ENCODE results near the gene DDR2.
"Not testable (repeated sequence)": the region's sequence is repeated elsewhere in the genome, so short reads cannot be mapped to it uniquely, and the experiment has no call there.

The DDR2 gene

GRCh38 chr1:162632217-162632666, at the start of gene DDR2:
Gene DDR2 (plus strand): TSS chr1:162632464. CDS start chr1:162719064, 86,600 bp downstream.
- peak; percentile 84 for DNase-seq (ENCODE audit: low spot score)

DNA sequence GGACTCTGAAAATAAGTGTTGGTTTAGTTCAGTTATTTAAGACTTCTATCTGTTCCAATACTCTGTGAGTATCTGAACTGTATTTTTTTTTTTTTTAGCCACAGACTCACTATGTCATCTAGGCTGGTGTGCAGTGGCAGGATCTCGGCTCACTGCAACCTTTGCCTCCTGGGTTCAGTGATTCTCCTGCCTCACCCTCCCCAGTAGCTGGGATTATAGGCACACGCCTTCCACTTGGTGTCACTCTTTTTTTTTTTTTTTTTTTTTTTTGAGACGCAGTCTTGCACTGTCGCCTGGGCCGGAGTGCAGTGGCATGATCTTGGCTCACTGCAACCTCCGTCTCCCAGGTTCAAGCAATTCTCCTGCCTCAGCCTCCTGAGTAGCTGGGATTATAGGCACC, 49.4 kb upstream of the DDR2 start:
- DNase-seq (ENCODE audit: low spot score), result not testable (repeated sequence)

GRCh38 chr1:162585101-162585500, 47.2 kb upstream of the DDR2 start:
- not testable (repeated sequence) for DNase-seq (ENCODE audit: low spot score)

GRCh38 chr1:162587347-162587746, 44.9 kb upstream of the DDR2 start:
- no peak for DNase-seq (ENCODE audit: low spot score)

DNA sequence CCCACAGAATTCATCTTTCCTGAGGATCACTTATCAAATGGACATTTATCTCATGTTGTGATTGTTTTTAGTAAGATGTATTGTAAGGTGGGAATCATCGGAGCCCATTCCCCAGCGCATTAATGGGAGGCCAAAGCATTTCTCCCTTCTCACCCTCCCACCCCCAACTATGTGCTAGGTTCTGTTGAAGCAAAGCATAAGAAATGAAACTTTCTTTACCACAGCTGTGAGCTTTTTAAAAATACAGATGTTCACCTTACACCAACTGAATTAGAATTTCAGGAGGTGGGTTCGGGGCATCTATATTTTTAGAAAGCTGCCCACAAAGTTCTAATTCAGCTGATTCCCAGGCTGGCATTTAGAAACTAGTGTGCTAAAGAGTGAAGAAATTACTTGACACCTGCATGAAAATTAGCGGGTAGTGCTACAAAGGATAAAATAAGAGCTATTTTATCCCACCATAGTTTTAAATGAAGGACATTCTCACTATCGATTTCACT, 44.5 kb upstream of the DDR2 start:
- DNase-seq (ENCODE audit: low spot score), result no peak

DNA sequence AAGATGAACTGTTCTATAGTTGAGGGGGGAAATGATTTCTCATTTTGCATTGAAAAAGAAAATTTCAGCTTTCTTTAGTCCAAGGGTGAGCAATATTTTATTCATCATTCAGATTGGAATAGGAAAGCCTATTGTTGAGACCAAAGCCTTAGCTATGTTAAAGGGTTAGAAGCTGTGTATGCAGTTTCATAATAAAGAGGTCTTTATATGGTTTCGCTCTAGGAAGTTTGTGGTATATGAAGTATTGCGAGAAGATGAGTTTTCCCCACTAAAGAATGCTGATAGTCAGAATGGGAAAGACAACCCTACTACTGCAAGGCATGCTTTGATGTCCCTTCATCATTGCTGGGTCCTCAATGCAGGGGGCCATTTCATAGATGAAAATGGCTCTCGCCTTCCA, 42.2 kb upstream of the DDR2 start:
- DNase-seq (ENCODE audit: low spot score), result no peak

- DNase-seq (ENCODE audit: low spot score), result no peak
Measured at GRCh38 chr1:162590686-162591085, 41.6 kb upstream of the DDR2 start.

DNA sequence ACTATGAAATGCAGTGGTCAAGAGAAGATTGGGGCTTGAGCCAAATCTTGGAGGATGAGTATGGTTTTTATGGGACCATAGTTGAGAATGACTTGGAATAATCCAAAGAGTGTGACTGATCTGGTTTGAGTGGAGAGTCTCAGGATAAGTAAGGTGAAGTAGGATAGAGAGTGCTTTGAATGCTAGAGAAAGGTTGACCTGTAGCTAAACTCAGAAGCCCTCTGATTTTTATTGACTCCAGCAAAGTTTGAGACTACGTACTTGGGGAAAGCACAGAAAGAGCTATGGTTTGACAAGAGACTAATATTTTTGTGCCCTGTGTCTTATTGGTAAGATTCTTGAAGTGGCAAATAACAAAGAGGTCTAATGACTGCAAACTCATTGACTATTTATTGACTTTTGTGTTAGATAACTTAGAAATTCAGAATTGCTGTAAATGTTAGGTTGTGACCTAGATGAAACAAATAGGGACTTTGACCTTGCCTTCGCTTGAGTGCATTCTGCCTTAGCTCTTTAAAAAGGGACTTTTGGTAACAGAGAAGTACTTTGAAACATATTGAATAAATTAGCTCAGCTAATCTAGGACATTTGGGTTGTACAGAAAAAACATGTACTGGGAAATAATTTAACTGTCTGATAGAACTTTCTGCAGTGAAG, 35.6 kb upstream of the DDR2 start:
- DNase-seq (ENCODE audit: low spot score), result no peak

DNA sequence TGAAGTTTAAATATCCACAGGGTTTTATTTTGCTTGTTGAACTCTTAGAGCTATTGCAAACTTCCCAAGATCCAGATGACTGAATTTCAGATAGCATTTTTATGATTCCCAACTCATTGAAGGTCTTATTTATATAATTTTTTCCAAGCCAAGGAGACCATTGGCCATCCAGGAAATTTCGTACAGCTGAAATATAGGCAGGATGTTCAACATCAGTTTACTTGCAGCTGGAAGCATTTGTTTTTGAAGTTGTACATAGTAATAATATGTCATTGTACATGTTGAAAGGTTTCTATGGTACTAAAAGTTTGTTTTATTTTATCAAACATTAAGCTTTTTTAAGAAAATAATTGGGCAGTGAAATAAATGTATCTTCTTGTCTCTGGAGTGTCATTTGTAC, 32.8 kb upstream of the DDR2 start:
- no peak for DNase-seq (ENCODE audit: low spot score)

- not testable (repeated sequence) for DNase-seq (ENCODE audit: low spot score)
Measured at GRCh38 chr1:162603117-162603516, 29.1 kb upstream of the DDR2 start.

GRCh38 chr1:162605225-162605927, 26.9 kb upstream of the DDR2 start:
- no peak for DNase-seq (ENCODE audit: low spot score)

DNA sequence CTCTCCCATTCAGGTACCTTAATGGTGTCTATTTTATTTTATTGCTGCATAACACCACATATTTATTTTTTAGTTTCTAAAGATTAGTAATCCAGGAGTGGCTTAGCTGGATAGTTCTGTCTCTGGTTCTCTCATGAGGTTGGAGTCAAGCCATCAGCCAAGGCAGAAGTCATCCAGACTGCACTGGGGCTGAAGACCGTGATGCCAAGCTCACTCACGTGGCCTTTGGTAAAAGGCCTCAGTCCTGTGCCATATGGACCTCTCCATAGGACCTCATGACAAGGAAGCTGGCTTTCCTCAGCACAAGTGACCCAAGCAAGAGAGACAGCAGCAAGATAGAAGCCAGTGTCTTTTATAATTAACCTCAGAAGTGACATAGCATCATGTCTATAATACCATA, 23.0 kb upstream of the DDR2 start:
- no peak for DNase-seq (ENCODE audit: low spot score)

DNA sequence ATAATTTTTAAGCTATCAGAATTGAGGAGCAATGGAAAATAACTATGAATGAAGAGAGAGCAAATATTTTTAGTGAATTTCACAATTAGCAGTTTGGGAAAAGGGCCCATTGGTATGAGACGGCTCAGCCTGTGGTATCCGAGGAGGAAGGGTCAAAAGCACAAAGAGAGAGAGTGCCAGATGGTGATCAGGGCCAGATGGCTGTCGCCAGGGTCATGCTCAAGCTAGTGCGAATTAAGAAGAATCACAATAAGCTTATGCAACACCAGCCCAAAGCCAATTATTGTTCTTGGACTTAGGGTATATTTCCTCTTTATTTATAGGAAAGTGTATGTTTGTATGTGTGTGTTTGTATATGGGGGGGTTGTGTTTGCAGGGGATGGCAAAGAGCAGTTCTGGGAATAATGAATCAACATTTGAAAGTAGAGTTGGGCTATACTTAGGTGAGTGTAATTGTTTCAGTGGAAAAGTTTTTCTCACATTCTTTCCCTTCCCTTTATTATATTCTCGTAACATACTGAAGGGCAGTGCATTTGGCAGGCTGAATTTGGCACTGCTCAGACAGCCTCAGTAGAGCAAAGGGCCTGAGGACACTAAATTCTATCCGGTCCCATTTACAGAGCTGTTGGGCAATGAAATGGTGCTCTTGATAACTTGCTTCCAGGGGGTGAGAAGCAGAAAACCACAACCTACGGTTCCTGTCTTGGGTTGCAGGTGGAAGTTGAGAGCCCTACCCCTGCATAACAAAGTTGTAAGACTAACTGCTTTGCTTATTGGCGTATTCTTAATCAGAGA, 19.5 kb upstream of the DDR2 start:
- no peak for DNase-seq (ENCODE audit: low spot score)

DNA sequence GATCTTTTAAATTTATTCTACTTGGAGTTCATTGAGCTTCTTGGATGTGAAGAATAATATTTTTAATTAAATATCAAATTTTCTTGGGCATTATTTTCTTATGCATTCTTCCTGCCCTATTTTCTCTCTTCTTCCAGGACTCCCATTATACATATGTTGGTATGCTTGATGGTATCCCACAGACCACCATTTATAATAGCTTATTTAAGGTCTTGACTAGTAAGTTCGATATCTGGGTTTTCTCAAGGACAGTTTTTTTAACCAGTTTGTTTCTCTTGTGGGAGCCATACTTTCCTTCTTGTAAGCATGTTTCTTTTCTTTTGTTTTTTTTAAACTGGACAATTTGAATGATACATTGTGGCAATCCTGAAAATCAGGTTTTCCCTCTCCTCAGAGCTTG, 15.4 kb upstream of the DDR2 start:
- DNase-seq (ENCODE audit: low spot score), result no peak

DNA sequence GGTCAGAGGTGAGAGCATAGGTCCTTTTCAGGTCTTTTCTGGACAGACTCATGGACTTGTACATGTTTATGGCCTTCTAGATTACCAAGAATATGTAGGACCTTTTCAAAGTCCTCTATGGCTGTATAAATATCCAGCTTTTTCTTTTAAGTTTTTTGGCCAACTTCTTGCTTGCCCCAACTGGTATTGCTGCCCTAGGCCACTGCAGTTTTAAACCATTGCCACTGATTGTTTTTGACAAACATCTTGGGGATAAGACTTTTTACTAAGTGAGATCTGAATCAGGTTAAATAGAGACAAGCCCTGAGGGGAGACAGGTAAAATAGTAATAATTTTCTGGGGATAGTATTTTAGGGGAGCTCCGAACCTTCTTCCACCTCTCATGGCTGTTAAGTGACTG, 14.8 kb upstream of the DDR2 start:
- no peak for DNase-seq (ENCODE audit: low spot score)

DNA sequence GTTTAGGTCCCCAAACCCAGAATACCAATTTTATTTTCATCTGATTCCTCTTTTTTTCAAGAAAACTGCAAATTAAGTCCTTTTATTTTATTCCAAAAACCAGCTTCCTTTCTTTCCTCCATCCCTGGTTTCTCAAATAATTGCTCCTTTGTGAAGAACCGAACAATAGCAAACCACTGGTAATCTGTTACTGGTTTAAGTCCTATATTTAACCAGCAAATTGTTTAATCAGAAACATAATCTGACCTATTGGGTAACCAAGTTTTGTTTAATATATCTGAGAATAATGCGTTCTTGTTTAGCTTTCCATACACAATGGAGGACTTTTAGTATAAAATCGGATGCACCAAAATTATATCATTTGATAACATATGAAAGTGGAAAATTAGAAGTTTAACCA, 13.2 kb upstream of the DDR2 start:
- DNase-seq (ENCODE audit: low spot score), result no peak

DNA sequence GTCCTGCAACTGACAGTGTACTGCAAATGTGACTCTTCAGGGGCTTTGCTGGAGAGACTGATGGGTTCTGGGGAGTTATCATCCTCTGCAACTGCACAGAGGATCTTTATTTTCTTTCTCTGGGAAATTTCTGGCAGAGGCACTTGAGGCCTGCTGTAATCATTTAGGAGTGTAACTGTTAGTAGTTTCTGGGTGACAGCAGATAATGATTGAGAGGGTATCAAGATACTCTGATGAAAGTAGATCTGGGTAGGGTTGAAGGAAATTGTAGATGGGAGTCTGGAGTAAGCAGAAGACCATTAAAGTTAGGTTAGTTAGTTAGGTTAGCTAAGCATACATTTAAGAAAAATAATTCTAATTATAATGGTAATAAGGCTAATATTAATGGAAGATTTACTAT, 11.0 kb upstream of the DDR2 start:
- no peak for DNase-seq (ENCODE audit: low spot score)

DNA sequence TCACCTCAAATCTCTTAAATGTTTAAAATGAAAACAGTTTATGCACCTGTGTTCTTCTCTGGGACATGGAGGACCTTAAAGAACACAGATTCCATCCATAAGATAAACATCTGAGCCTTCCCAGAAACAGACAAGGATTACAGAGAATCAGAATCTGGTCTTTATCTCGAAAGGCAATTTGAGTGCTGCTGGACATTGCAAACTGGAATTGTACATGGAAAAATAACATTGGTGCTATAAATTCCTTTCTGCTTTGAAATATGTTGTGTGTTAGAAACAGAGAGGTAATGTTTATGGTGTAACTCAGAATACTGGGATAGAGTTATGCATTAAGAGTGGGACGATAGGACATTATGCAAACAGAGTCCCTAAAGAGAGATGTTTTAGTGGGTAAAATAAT, 6.6 kb upstream of the DDR2 start:
- no peak for DNase-seq (ENCODE audit: low spot score)

DNA sequence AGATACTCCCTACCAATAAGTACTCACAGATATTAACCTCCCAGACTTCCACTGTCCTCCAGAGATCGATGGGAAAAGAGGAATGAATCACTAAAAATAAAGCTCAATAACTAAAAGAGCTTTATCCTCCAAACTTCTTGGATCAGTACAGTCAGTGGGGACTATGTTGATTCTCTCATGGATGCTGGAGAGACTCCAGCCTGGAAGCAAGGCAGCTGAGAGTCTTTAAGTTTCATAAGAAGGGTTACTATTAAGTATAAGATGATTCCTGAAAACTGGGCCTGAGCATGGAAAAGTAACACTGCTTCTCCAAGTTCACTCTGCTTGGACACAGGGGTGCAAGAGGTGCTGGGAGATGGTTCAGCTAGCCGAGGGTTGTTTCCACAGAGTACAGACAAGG, 6.2 kb upstream of the DDR2 start:
- no peak for DNase-seq (ENCODE audit: low spot score)

DNA sequence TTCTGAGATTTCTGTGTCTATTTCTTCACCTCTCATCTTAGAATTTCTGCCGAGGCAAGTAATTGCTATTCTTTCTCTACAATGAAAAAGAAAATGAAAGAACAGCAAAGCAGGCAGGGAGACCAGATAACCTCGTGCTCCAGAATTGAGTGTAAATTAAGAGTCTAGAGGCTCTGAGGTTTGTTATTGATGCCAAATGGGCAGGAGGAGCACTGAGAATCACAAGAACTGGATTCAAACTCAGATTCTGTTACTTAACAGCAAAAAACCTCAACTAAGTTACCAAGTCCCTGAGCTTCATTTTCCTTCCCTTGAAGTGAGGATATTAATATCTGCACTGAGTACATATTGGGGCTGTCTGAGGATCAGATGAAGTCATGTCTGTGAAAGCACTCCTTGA, 5.5 kb upstream of the DDR2 start:
- DNase-seq (ENCODE audit: low spot score), result no peak

GRCh38 chr1:162627662-162628296, 4.5 kb upstream of the DDR2 start:
- DNase-seq (ENCODE audit: low spot score), result no peak

DNA sequence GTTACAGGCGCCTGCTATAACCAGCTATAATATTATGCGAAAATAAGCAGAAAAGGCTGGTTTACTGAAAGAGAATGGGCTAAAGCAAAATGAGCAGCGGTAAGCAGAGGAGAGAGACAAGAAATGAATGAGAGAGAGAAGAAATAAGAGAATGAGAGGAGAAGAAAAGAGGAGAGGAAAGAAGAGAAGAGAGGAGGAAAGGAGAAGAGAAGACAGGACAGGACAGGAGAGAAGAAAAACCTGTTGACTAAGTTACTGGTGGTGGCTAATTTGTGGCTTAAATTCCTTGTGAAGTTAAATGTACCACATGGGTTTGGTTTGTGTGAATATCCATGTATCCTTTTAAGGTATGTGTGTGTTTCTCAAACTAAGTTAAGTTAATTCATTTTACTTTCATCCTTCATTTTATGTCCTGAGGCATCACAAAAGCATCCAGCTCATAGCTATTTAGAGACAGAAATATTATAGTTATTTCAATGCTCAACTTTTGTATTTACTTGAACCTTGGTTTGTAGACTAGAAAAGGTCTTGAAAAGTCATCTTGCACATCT, 3.1 kb upstream of the DDR2 start:
- DNase-seq (ENCODE audit: low spot score), result no peak
